Activated naive CD8-positive, alpha-beta T cell treated with anti-CD3 and anti-CD28 coated beads, Interleukin-2, amount 10 ng/mL, durations not matched to agents 7 days and 5 days (primary cell): ENCODE measurements around the gene MICAL2. TPM values are rescaled to one million over a fixed set of nuclear protein-coding genes. Genes with fewer than 3 reads are reported as not detected.

Source experiments
- ATAC-seq: fragments of 150-1000 bp; cut with Tn5 transposase; one replicate; pipeline ENCODE4 v1.10.0; 2021; ENCODE audit warnings: low read depth, moderate library complexity
- POLR2A ChIA-PET: fragments of 350-600 bp; sonication (Branson Sonifier 250); formaldehyde crosslinking; loops from one replicate; lab custom pipeline; 2021; ENCODE audit warnings: antibody characterized with exemption; lab: Charles Lee
- DNase-seq: peaks from one replicate; pipeline ENCODE4 v3.0.0; 2021
- H3K27ac Mint-ChIP-seq: one replicate; pipeline ENCODE4 v1.8.0; 2022; ENCODE audit warnings: mild to moderate bottlenecking, mixed read lengths
- H3K27me3 Mint-ChIP-seq: one replicate; pipeline ENCODE4 v1.8.0; 2022; ENCODE audit warnings: mild to moderate bottlenecking, moderate library complexity, mixed read lengths
- H3K36me3 Mint-ChIP-seq: one replicate; pipeline ENCODE4 v1.8.0; 2021; ENCODE audit warnings: mild to moderate bottlenecking, mixed read lengths
- H3K4me1 Mint-ChIP-seq: one replicate; pipeline ENCODE4 v1.8.0; 2021; ENCODE audit warnings: mixed read lengths
- H3K4me3 Mint-ChIP-seq: one replicate; pipeline ENCODE4 v1.8.0; 2022; ENCODE audit warnings: mild to moderate bottlenecking, moderate library complexity, mixed read lengths
- H3K9me3 Mint-ChIP-seq: one replicate; pipeline ENCODE4 v1.8.0; 2021; ENCODE audit warnings: mixed read lengths
- microRNA-seq: library from miRNA; unstranded; fragments of <30 nt; microRNA quantifications from one replicate; pipeline ENCODE4 v1.2.0, GENCODE V29; 2022
- total RNA-seq, 2 experiments: library from RNA; stranded (reverse); gene quantifications; one replicate each; pipeline ENCODE4 v1.2.3, GENCODE V29; 2021

Gene MICAL2
- total RNA-seq, 2 experiments from 2014 or later: 36.9 to 42.6 TPM

DNA sequence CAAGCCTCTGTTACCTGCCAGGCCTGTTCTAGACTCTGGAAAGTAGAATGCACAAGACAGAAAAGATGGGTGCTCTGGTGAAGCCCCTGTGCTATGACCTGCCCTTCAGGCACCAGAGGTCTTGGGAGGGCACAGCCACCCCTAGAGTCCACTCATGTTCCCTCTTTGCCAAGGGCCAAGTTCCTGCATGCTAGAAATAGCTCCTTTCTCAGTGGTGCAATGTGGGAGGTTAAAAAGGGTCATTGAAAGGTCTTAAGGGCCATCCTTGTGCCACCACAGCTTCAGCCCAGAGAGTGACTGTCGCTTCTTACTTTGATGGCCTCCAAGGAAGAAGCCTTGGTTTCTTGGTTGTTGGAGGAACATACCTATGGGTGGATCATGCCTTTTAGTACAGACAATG, 182.4 kb downstream of the MICAL2 start:
- DNase-seq: no peak
- H3K27me3 Mint-ChIP-seq: peaks cover 2% of the 10 kb centered on the region
- no peak overlapping the region for H3K4me3 Mint-ChIP-seq
- peaks cover 16% of the 10 kb centered on the region for H3K4me1 Mint-ChIP-seq
- no peaks in the 10 kb centered on the region for H3K36me3 Mint-ChIP-seq
- no peaks in the 10 kb centered on the region for H3K9me3 Mint-ChIP-seq
- no peak overlapping the region for H3K27ac Mint-ChIP-seq
- ATAC-seq: no peak
- POLR2A ChIA-PET: no interaction called here

DNA sequence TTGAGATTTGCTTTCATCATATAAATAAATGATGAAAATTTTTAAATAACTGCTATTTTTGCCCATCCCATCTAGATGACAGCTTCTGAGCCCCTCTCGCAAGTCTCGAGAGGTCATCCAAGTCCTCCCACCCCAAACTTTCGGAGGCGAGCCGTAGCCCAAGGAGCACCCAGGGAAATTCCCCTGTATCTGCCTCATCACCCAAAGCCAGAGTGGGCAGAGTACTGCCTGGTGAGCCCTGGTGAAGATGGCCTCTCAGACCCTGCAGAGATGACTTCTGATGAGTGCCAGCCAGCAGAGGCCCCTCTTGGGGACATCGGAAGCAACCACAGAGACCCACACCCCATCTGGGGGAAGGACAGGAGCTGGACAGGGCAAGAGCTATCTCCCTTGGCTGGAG, 183.1 kb downstream of the MICAL2 start:
- POLR2A ChIA-PET: no interaction called here
- no peak for DNase-seq
- no peak for ATAC-seq
- Mint-ChIP-seq H3K4me1 (peaks cover 16% of the 10 kb centered on the region), H3K9me3 (peaks cover 2% of the 10 kb centered on the region), H3K27me3 (peaks cover 2% of the 10 kb centered on the region), H3K4me3 (no peak overlapping the region), H3K36me3 (no peaks in the 10 kb centered on the region), H3K27ac (no peak overlapping the region)

DNA sequence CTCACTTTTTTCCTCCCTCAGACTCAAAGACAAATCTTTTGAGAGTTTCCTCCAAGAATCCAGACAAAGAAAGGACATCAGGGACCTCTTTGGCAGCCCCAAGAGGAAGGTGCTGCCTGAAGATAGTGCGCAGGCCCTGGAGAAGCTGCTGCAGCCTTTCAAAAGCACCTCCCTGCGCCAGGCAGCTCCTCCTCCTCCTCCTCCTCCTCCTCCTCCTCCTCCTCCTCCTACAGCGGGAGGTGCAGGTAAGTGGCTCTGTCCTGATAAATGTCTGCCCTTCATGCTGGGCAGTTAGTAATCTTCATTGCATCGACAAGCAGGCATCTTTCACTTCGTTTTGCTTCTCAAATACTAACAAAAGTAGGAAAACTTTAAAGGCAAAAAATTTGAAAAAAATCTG, 184.2 kb downstream of the MICAL2 start:
- peaks cover 2% of the 10 kb centered on the region for H3K27me3 Mint-ChIP-seq
- DNase-seq (no peak), ATAC-seq (no peak)
- H3K9me3 Mint-ChIP-seq: peaks cover 8% of the 10 kb centered on the region
- POLR2A ChIA-PET: no interaction called here
- H3K36me3 Mint-ChIP-seq: no peaks in the 10 kb centered on the region
- no peak overlapping the region for H3K4me3 Mint-ChIP-seq
- H3K4me1 Mint-ChIP-seq: peaks cover 14% of the 10 kb centered on the region
- H3K27ac Mint-ChIP-seq: no peak overlapping the region

DNA sequence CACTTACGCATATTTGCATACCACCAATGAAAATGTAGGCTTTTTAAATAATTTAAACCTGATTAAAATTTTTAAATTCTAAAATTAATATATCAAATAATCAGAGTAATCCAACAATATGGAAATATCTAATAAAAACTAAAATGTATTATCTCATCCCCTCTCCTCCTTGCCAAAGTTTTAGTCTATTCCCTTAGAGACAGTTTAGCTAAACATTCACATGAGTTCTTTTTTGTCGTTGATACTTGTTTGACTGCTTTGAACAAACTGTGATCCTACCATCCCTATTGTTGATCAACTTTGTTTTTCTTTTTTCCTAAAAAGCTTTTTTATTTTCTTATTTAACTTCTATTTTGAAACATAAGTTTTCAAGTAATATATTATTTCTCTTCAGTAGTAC, 185.6 kb downstream of the MICAL2 start:
- Mint-ChIP-seq H3K27me3 (peaks cover 2% of the 10 kb centered on the region), H3K9me3 (peaks cover 9% of the 10 kb centered on the region), H3K27ac (no peak overlapping the region), H3K36me3 (no peaks in the 10 kb centered on the region), H3K4me3 (no peak overlapping the region), H3K4me1 (peaks cover 5% of the 10 kb centered on the region)
- DNase-seq (no peak), ATAC-seq (no peak)
- POLR2A ChIA-PET: no interaction called here

GRCh38 chr11:12298610-12299009, 188.2 kb downstream of the MICAL2 start:
- no peak for DNase-seq
- Mint-ChIP-seq H3K36me3 (no peaks in the 10 kb centered on the region), H3K27ac (no peak overlapping the region), H3K9me3 (peaks cover 9% of the 10 kb centered on the region), H3K4me3 (no peak overlapping the region), H3K27me3 (peaks cover 2% of the 10 kb centered on the region), H3K4me1 (no peaks in the 10 kb centered on the region)
- ATAC-seq: no peak
- POLR2A ChIA-PET: no interaction called here

DNA sequence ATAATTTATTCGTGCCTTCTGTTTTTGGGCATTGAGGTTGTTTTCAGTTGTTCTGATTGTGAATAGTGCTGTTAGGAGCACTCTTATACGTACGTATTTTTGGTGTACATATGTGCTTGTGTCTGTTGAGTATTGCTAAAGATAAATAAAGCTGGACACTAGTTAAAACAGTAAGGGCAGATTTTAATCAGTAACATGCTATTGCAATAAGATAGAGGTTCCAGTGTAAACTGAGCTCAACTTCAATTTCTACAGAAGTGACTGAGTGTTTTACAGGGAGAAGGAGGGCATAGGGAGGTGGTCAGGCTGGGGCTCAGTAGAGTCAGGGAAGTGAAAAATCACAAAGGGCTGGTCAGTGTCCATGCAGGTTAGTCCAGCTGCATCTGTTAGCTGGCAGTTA, 191.0 kb downstream of the MICAL2 start:
- Mint-ChIP-seq H3K36me3 (no peaks in the 10 kb centered on the region), H3K27me3 (no peaks in the 10 kb centered on the region), H3K4me3 (no peak overlapping the region), H3K27ac (no peak overlapping the region), H3K9me3 (peaks cover 9% of the 10 kb centered on the region), H3K4me1 (no peaks in the 10 kb centered on the region)
- ATAC-seq (no peak), DNase-seq (no peak)
- POLR2A ChIA-PET: no interaction called here

- Mint-ChIP-seq H3K27me3 (peaks cover 4% of the 10 kb centered on the region), H3K27ac (no peak overlapping the region), H3K36me3 (no peaks in the 10 kb centered on the region), H3K9me3 (peaks cover 6% of the 10 kb centered on the region), H3K4me1 (no peaks in the 10 kb centered on the region), H3K4me3 (no peak overlapping the region)
- POLR2A ChIA-PET: no interaction called here
- no peak for ATAC-seq
- no peak for DNase-seq
Measured at GRCh38 chr11:12303421-12304149, 193.2 kb downstream of the MICAL2 start.

DNA sequence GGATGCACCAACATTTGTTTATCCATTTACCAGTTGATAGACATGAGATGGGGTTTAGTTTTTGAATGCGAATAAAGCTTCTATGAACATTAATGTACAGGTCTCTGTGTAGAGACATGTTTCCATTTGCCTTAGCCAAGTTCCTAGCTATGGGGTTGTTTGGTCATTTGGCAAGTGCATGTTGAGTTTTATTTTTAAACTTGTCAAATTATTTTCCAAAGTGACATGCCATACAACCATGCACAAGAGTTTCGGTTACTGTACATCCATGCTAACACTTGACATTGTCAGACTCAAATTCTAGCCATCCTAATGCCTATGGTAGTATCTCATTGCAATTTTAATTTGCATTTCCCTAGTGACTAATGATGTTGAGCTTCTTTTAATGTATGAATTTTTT, 196.4 kb downstream of the MICAL2 start:
- H3K4me1 Mint-ChIP-seq: no peaks in the 10 kb centered on the region
- H3K9me3 Mint-ChIP-seq: peaks cover 2% of the 10 kb centered on the region
- POLR2A ChIA-PET: no interaction called here
- no peak overlapping the region for H3K4me3 Mint-ChIP-seq
- H3K27ac Mint-ChIP-seq: no peak overlapping the region
- peaks cover 18% of the 10 kb centered on the region for H3K27me3 Mint-ChIP-seq
- ATAC-seq (no peak), DNase-seq (no peak)
- H3K36me3 Mint-ChIP-seq: peaks cover 2% of the 10 kb centered on the region

GRCh38 chr11:12312132-12312531, 201.7 kb downstream of the MICAL2 start:
- DNase-seq (no peak), ATAC-seq (no peak)
- H3K27ac Mint-ChIP-seq: no peak overlapping the region
- H3K9me3 Mint-ChIP-seq: peaks cover 5% of the 10 kb centered on the region
- no peaks in the 10 kb centered on the region for H3K4me1 Mint-ChIP-seq
- H3K4me3 Mint-ChIP-seq: no peak overlapping the region
- H3K27me3 Mint-ChIP-seq: peaks cover 22% of the 10 kb centered on the region
- POLR2A ChIA-PET: no interaction called here
- peaks cover 2% of the 10 kb centered on the region for H3K36me3 Mint-ChIP-seq

Small RNAs within 50 kb of the gene (microRNA-seq; reads per million reads assigned to microRNA genes)
- not detected for gene MIR6124

Other genes with a start within 250 kb of the MICAL2 start
- gene DKK3, start 102.0 kb upstream of the MICAL2 start, total RNA-seq: 10 to 100 TPM in 1 of 2 experiments, 1 to 10 TPM in 1; 8.1 to 12.0 TPM